Inflammatory macrophage treated with lipopolysaccharide for 1 hour (primary cell): ENCODE measurements around the gene UIMC1.
"Not testable (repeated sequence)": the region's sequence is repeated elsewhere in the genome, so short reads cannot be mapped to it uniquely, and the experiment has no call there.

Experiments used
- DNase-seq, 2 donors: peaks; one replicate each; pipeline ENCODE4 v3.0.0-alpha.2; 2020 to 2022

UIMC1 gene

GRCh38 chr5:176881816-176882566 is 124.6 kb downstream of the UIMC1 start:
- DNase-seq = no peak

- no peak for DNase-seq
These were observed 125.4 kb downstream of the UIMC1 start for GRCh38 chr5:176881021-176881749.

- DNase-seq = no peak
These were observed 126.1 kb downstream of the UIMC1 start for GRCh38 chr5:176880366-176881020.

GRCh38 chr5:176879663-176880361 is 126.8 kb downstream of the UIMC1 start:
- DNase-seq = no peak

- no peak for DNase-seq
These were observed 127.5 kb downstream of the UIMC1 start for GRCh38 chr5:176878906-176879662.

- no peak for DNase-seq
These were observed 128.1 kb downstream of the UIMC1 start for GRCh38 chr5:176878463-176878862.

- no peak for DNase-seq
These were observed 128.7 kb downstream of the UIMC1 start for GRCh38 chr5:176877793-176878331.

GRCh38 chr5:176876506-176877431 is 129.8 kb downstream of the UIMC1 start:
- DNase-seq = no peak

- DNase-seq = no peak
These were observed 130.6 kb downstream of the UIMC1 start for GRCh38 chr5:176875783-176876505.

- no peak for DNase-seq
These were observed 131.5 kb downstream of the UIMC1 start for GRCh38 chr5:176875014-176875550.

- DNase-seq = no peak
These were observed 132.3 kb downstream of the UIMC1 start for GRCh38 chr5:176874198-176874780.

- no peak for DNase-seq
These were observed 132.9 kb downstream of the UIMC1 start for GRCh38 chr5:176873541-176874172.

GRCh38 chr5:176873011-176873410 is 133.6 kb downstream of the UIMC1 start:
- not testable (repeated sequence) for DNase-seq

- DNase-seq = not testable (repeated sequence)
These were observed 134.0 kb downstream of the UIMC1 start for GRCh38 chr5:176872586-176872985.

GRCh38 chr5:176870644-176871043 is 135.9 kb downstream of the UIMC1 start:
- DNase-seq = not testable (repeated sequence)

GRCh38 chr5:176870110-176870591 is 136.4 kb downstream of the UIMC1 start:
- DNase-seq = no peak

- no peak for DNase-seq
These were observed 137.0 kb downstream of the UIMC1 start for GRCh38 chr5:176869501-176870109.

GRCh38 chr5:176868731-176869130 is 137.8 kb downstream of the UIMC1 start:
- no peak for DNase-seq
